GM10266 (cell line): ENCODE results near the gene SLC31A1.

Experiments
- DNase-seq: peaks from one replicate; pipeline ENCODE4 v3.0.0; 2012; ENCODE audit errors: extremely low spot score
- CTCF ChIP-seq: IDR thresholded peaks from 2 replicates; pipeline ENCODE4 v1.5.1; 2012; ENCODE audit warnings: mild to moderate bottlenecking, low read depth; ENCODE audit not compliant: control insufficient read depth, insufficient read depth; ENCODE audit errors: missing control alignments

The SLC31A1 gene

GRCh38 chr9:113237026-113237425, 15.7 kb downstream of the SLC31A1 start:
- no peak for TF ChIP-seq CTCF
- no peak for DNase-seq

GRCh38 chr9:113238202-113238858, 17.0 kb downstream of the SLC31A1 start:
- DNase-seq: no peak
- TF ChIP-seq CTCF: no peak

GRCh38 chr9:113238859-113239232, 17.5 kb downstream of the SLC31A1 start:
- DNase-seq: no peak
- TF ChIP-seq CTCF: no peak

- TF ChIP-seq CTCF: no peak
- no peak for DNase-seq
These were observed 19.8 kb downstream of the SLC31A1 start for GRCh38 chr9:113241161-113241560.

- TF ChIP-seq CTCF: no peak
- DNase-seq: no peak
These were observed 23.2 kb downstream of the SLC31A1 start for GRCh38 chr9:113244556-113244955.

- no peak for DNase-seq
- no peak for TF ChIP-seq CTCF
These were observed 24.6 kb downstream of the SLC31A1 start for GRCh38 chr9:113245894-113246293.

GRCh38 chr9:113246928-113247327, 25.6 kb downstream of the SLC31A1 start:
- no peak for TF ChIP-seq CTCF
- DNase-seq: no peak
